ENCODE results near the gene ZNF624.
A peak's percentile ranks its signal among the peaks of the same experiment; 100 is the strongest.

The ZNF624 gene

GRCh38 chr17:16589097-16589969 is 64.3 kb downstream of the ZNF624 start:
- peak; percentile 86 for DNase-seq

GRCh38 chr17:16585796-16586195 is 67.9 kb downstream of the ZNF624 start:
- no peak for DNase-seq

- peak; percentile 86 for DNase-seq
These were observed 69.2 kb downstream of the ZNF624 start for GRCh38 chr17:16584273-16584995.

- DNase-seq: no peak
These were observed 69.9 kb downstream of the ZNF624 start for GRCh38 chr17:16583781-16584180.

- no peak for DNase-seq
These were observed 80.2 kb downstream of the ZNF624 start for GRCh38 chr17:16573466-16573865.

Measured in fibroblast of upper back skin (primary cell).